Common myeloid progenitor, CD34-positive (primary cell): ENCODE results near the gene STAG1.
"Not testable (repeated sequence)": the region's sequence is repeated elsewhere in the genome, so short reads cannot be mapped to it uniquely, and the experiment has no call there.

Experiments used
- CTCF ChIA-PET: fragments of 350-600 bp; sonication (Branson Sonifier 250); formaldehyde crosslinking; loops from one replicate; lab custom pipeline; 2021; ENCODE audit warnings: antibody characterized with exemption; lab: Charles Lee
- POLR2A ChIA-PET: fragments of 350-600 bp; sonication (Branson Sonifier 250); formaldehyde crosslinking; loops from one replicate; lab custom pipeline; 2021; ENCODE audit warnings: antibody characterized with exemption; lab: Charles Lee
- DNase-seq, 3 donors: peaks; one replicate each; pipeline versions ENCODE4 v3.0.0 to v3.0.0-alpha.2; 2013
- H3K27ac ChIP-seq, 2 experiments: 1 replicate in 1 of 2; 2 replicates in 1 of 2; pipeline ENCODE4 v1.7.0; 2013; ENCODE audit warnings: inconsistent platforms in 2 of 2, low read length in 2 of 2, mild to moderate bottlenecking in 2 of 2, low read depth in 1 of 2, moderate library complexity in 1 of 2; ENCODE audit not compliant: severe bottlenecking in 2 of 2, insufficient read depth in 1 of 2, poor library complexity in 1 of 2
- H3K27me3 ChIP-seq, 5 experiments: replicated peaks in 2 of 5; 1 replicate in 3 of 5; 2 replicates in 2 of 5; pipeline versions ENCODE4 v1.6.1 to v1.7.0; 2013; ENCODE audit warnings: low read length in 4 of 5, mild to moderate bottlenecking in 2 of 5, moderate library complexity in 2 of 5, inconsistent platforms in 1 of 5; ENCODE audit not compliant: insufficient read depth in 5 of 5, control insufficient read depth in 4 of 5
- H3K36me3 ChIP-seq, 4 experiments: 1 replicate in 2 of 4; 2 replicates in 2 of 4; pipeline versions ENCODE4 v1.6.1 to v1.7.0; 2013; ENCODE audit warnings: low read length in 3 of 4, control low read depth in 1 of 4, mild to moderate bottlenecking in 1 of 4; ENCODE audit not compliant: control insufficient read depth in 4 of 4, insufficient read depth in 4 of 4
- H3K4me1 ChIP-seq, 4 experiments: 1 replicate in 3 of 4; 2 replicates in 1 of 4; pipeline versions ENCODE4 v1.6.1 to v1.7.1; 2013; ENCODE audit warnings: low read length in 3 of 4, mild to moderate bottlenecking in 3 of 4, control low read depth in 1 of 4, inconsistent platforms in 1 of 4, moderate library complexity in 1 of 4; ENCODE audit not compliant: control insufficient read depth in 4 of 4, insufficient read depth in 4 of 4; ENCODE audit errors: control extremely low read depth in 1 of 4
- H3K4me3 ChIP-seq, 7 experiments: 1 replicate in 4 of 7; 2 replicates in 3 of 7; pipeline versions ENCODE4 v1.5.1 to v1.7.0; 2013; ENCODE audit warnings: mild to moderate bottlenecking in 7 of 7, low read length in 6 of 7, moderate library complexity in 6 of 7, inconsistent platforms in 2 of 7, low read depth in 2 of 7, control low read depth in 1 of 7; ENCODE audit not compliant: insufficient read depth in 4 of 7, control insufficient read depth in 1 of 7; ENCODE audit errors: extremely low read depth in 1 of 7
- H3K9me3 ChIP-seq, 5 experiments: 1 replicate in 4 of 5; 2 replicates in 1 of 5; pipeline versions ENCODE4 v1.6.1 to v1.7.1; 2013; ENCODE audit warnings: low read length in 4 of 5, mild to moderate bottlenecking in 2 of 5, inconsistent platforms in 1 of 5, low read depth in 1 of 5, moderate library complexity in 1 of 5; ENCODE audit not compliant: control insufficient read depth in 4 of 5, insufficient read depth in 2 of 5; ENCODE audit errors: control extremely low read depth in 1 of 5
- WGBS: methylation state at CpG from one replicate; pipeline ENCODE4 v1.1.5; 2013; ENCODE audit not compliant: insufficient coverage; 5-methylcytosine and 5-hydroxymethylcytosine counted together

The STAG1 gene

DNA sequence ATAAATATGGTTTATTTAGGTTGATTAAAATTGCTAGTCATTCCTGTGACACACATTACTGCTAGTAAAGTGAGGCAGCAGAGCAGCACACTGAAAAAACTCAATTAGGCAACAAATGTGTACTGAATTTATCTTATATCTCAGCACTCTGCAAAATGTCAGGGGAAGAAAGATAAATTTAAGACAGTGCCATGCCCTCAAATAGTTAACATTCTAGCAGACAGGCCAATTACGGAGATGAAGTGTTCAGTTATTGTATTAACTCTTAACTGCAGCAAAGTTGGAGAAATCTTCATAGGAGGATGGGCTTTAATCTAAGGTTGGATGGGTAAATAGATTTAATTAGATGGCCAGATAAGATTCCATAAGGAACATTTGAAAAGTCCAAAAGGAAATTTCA, 374.2 kb downstream of the STAG1 start:
- no peak for DNase-seq
- Histone ChIP-seq H3K9me3 (no peaks in the 10 kb centered on the region), H3K4me1 (no peaks in the 10 kb centered on the region), H3K27me3 (no peaks in the 10 kb centered on the region), H3K4me3 (no peak overlapping the region), H3K36me3 (peaks cover 3 to 8% (median 6%) of the 10 kb centered on the region in 4 experiments), H3K27ac (no peak overlapping the region)
- ChIA-PET POLR2A (no interaction called here), CTCF (interaction anchor here (0.6 kb wide), 1 partner anchor 461 kb away, joined by 3 read pairs; no protein-coding TSS in a partner anchor)
- WGBS = no CpG with 5 or more reads among the region's 1 CpG

DNA sequence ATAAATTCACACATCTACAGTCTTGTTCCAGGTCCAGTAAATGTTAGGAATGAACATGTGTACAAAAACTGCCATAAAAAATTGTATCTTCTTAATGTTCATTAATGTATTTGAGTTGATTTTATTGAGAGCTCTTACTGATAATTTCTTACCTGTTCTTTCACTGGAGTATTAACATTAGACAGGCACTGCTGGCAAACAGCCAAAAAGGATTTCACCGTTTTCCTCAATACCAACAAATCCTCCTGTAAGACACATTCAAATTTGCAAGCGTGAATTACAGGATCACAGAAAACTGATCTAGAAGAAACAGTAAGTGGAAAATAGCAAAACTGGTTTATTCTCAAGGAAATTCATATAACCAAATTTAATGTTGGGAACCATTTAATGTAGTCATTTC, 374.7 kb downstream of the STAG1 start:
- DNase-seq = no peak
- no CpG with 5 or more reads among the region's 2 CpGs for WGBS

DNA sequence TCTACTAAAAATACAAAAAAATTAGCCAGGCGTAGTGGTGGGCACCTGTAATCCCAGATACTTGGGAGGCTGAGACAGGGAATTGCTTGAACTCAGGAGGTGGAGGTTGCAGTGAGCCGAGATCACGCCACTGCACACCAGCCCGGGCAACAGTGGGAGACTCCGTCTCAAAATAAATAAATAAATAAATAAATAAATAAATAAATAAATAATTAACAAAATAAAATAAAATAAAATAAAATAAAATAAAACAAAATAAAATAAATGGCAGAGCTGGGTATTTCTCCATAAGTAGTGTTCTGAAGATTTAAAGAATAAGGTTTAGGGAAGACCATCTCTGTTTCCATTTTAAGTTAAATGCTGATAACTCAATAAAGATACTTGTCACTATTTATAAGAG, 376.4 kb downstream of the STAG1 start:
- POLR2A ChIA-PET, H3K9me3 ChIP-seq, H3K36me3 ChIP-seq, H3K27ac ChIP-seq, H3K4me3 ChIP-seq, H3K4me1 ChIP-seq, DNase-seq, CTCF ChIA-PET, H3K27me3 ChIP-seq: not testable (repeated sequence)
- no CpG with 5 or more reads among the region's 5 CpGs for WGBS

More for the DNA sequence above, 374.7 kb downstream of the STAG1 start:
- Histone ChIP-seq H3K4me3 (no peak overlapping the region), H3K27ac (no peak overlapping the region), H3K27me3 (no peaks in the 10 kb centered on the region), H3K4me1 (no peaks in the 10 kb centered on the region), H3K9me3 (no peaks in the 10 kb centered on the region), H3K36me3 (peaks cover 3 to 8% (median 6%) of the 10 kb centered on the region in 4 experiments)
- ChIA-PET POLR2A (no interaction called here), CTCF (interaction anchor here (0.6 to 1.5 kb wide), 2 partner anchors 11 to 461 kb away, joined by 3 to 4 read pairs; no protein-coding TSS in a partner anchor)

DNA sequence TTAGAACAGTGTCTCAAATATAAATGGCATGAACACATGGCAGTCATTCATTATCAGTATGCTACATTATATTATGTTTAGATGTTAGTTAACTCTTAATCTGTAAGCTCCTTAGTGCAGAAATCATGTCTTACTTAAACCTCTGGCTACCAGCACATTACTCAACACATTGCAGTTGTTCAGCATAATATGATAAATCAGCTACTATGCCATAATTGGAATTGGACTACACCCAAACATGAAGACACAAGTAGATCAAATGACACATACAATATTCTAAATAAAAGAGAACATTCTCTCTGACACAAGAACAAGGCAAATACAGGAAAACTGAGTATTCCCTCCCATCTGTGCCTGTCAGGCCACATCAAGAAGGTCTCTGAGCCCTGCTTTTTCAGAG, 385.9 kb downstream of the STAG1 start:
- Histone ChIP-seq H3K27ac (no peak overlapping the region), H3K4me3 (no peak overlapping the region), H3K27me3 (no peaks in the 10 kb centered on the region), H3K4me1 (no peaks in the 10 kb centered on the region), H3K9me3 (no peaks in the 10 kb centered on the region), H3K36me3 (peaks cover 2 to 6% (median 4%) of the 10 kb centered on the region in 4 experiments)
- ChIA-PET POLR2A (no interaction called here), CTCF (interaction anchor here (0.9 to 2.1 kb wide), 2 partner anchors 13 to 22 kb away, joined by 3 to 4 read pairs; no protein-coding TSS in a partner anchor)
- no peak for DNase-seq

DNA sequence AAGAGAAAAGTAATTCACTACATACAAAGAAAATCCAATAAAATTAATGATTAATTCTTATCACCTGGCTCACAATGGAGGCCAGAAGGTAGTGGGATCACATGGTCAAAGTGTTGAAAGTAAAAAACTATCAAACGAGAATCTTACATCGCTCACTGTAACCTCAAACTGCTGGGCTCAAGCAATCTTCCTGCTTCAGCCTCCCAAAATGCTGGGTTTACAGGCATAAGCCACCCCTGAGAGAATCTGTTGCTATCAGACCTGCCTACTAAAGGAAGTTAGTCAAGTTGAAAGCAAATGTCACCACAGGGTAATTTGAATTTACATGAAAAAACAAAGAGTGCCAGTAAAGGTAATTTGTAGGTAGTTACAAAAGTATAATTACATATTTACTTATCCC, 398.7 kb downstream of the STAG1 start:
- peaks cover 10 to 30% (median 12%) of the 10 kb centered on the region in 4 experiments for H3K36me3 ChIP-seq
- H3K27me3 ChIP-seq = no peaks in the 10 kb centered on the region
- ChIA-PET POLR2A (no interaction called here), CTCF (no interaction called here)
- 100% methylated on average over 1 of the region's 2 CpGs for WGBS
- no peak overlapping the region for H3K4me3 ChIP-seq
- H3K9me3 ChIP-seq = peaks cover 3 to 14% (median 4%) of the 10 kb centered on the region in 5 experiments
- DNase-seq = peak in 1 of 3 donors; percentile 5
- H3K4me1 ChIP-seq = no peaks in the 10 kb centered on the region
- no peak overlapping the region for H3K27ac ChIP-seq

DNA sequence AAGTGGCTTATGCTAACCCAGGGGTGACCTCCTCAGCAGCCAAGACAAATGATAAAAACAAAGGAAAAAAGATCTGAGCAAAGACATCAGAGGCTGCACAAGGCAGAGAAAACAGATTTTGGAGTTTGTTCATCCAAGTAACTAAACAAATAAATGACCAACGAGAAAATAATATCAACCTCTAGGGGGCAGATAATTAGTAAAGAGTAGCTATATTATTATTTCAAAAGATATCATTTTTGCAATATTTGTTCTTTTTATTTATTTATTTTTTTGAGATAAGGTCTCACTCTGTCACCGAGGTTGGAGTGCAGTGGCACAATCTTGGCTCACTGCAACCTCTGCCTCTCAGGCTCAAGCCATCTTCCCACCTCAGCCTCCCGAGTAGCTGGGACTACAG, 400.3 kb downstream of the STAG1 start:
- peak in 2 of 3 donors; percentile 7 to 8 for DNase-seq
- Histone ChIP-seq H3K9me3 (peaks cover 3 to 14% (median 4%) of the 10 kb centered on the region in 5 experiments), H3K36me3 (peaks cover 12 to 37% (median 12%) of the 10 kb centered on the region in 4 experiments), H3K4me3 (no peak overlapping the region), H3K27me3 (no peaks in the 10 kb centered on the region), H3K27ac (no peak overlapping the region), H3K4me1 (no peaks in the 10 kb centered on the region)
- POLR2A ChIA-PET = no interaction called here
- WGBS = 100% methylated on average over 2 of the region's 3 CpGs
- CTCF ChIA-PET = interaction anchor here (0.6 to 2.6 kb wide), 7 partner anchors 9 to 1409 kb away, joined by 3 to 7 read pairs (median 3); no protein-coding TSS in a partner anchor

DNA sequence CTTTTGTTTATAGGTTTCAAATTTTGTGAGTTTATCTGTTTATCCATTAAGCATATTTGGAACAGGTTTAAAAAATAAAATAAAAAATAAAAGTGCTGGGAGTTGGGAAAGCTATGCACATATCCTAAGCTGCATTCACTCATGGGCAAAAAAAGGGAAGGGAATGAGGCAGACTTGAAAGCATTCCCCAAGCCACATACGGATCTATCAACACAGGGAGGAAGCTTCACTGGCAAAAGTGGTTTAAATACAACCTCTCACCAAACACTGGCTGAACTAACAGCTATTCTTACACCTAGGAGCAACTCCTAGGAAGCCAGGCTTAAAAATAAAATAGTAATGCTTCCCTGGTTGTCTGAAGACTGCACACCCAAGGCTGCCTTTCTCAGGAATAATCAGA, 400.8 kb downstream of the STAG1 start:
- POLR2A ChIA-PET = no interaction called here
- CTCF ChIA-PET = interaction anchor here (1.0 to 2.6 kb wide), 5 partner anchors 9 to 401 kb away, joined by 3 to 7 read pairs (median 3); no protein-coding TSS in a partner anchor
- H3K27ac ChIP-seq = no peak overlapping the region
- WGBS = no CpG with 5 or more reads among the region's 1 CpG
- peaks cover 12 to 36% (median 12%) of the 10 kb centered on the region in 4 experiments for H3K36me3 ChIP-seq
- peaks cover 3 to 12% (median 4%) of the 10 kb centered on the region in 5 experiments for H3K9me3 ChIP-seq
- no peak for DNase-seq
- no peaks in the 10 kb centered on the region for H3K27me3 ChIP-seq
- no peaks in the 10 kb centered on the region for H3K4me1 ChIP-seq
- H3K4me3 ChIP-seq = no peak overlapping the region
